Measurements from ENCODE around the gene SYNPR. TPM values are rescaled to one million over a fixed set of nuclear protein-coding genes. Genes with fewer than 3 reads are reported as not detected.

The SYNPR gene
- polyA plus RNA-seq, 3 donors, result not detected

GRCh38 chr3:63383040-63383439, 104.9 kb downstream of the SYNPR start:
- Mint-ChIP-seq H3K4me1 (no peaks in the 10 kb centered on the region), H3K36me3 (no peaks in the 10 kb centered on the region), H3K27ac (no peak overlapping the region), H3K4me3 (no peak overlapping the region), H3K9me3 (peaks cover 0 to 6% (median 0%) of the 10 kb centered on the region in 7 donors), H3K27me3 (ENCODE audit: low read depth in 3 of 3) (peaks cover 0 to 3% (median 2%) of the 10 kb centered on the region in 3 donors)
- H2AFZ ChIP-seq (ENCODE audit: insufficient read depth, low read depth, low read length, poor library complexity, severe bottlenecking), result no peak overlapping the region
- H3K27me3 ChIP-seq (ENCODE audit: control insufficient read depth in 2 of 2, insufficient read depth in 2 of 2, low read length in 2 of 2), result no peaks in the 10 kb centered on the region
- no peak overlapping the region for H3K27ac ChIP-seq (ENCODE audit: low read depth in 1 of 2, low read length in 2 of 2)
- no CpG with 5 or more reads among the region's 2 CpGs for WGBS (ENCODE audit: insufficient coverage)
- H4K20me1 ChIP-seq (ENCODE audit: insufficient read depth, low read length), result no peaks in the 10 kb centered on the region
- H3K4me2 ChIP-seq (replicated peaks; ENCODE audit: extremely low read depth, low read length, poor library complexity, severe bottlenecking), result no peak overlapping the region
- H3K9ac ChIP-seq (ENCODE audit: insufficient read depth, low read length, poor library complexity, severe bottlenecking), result no peak overlapping the region
- intact Hi-C loops (cut with micrococcal nuclease), result no loop called here
- no peaks in the 10 kb centered on the region for H3K79me2 ChIP-seq (ENCODE audit: insufficient read depth, low read length)
- no peak for DNase-seq
- TF ChIP-seq, protein P1, sequence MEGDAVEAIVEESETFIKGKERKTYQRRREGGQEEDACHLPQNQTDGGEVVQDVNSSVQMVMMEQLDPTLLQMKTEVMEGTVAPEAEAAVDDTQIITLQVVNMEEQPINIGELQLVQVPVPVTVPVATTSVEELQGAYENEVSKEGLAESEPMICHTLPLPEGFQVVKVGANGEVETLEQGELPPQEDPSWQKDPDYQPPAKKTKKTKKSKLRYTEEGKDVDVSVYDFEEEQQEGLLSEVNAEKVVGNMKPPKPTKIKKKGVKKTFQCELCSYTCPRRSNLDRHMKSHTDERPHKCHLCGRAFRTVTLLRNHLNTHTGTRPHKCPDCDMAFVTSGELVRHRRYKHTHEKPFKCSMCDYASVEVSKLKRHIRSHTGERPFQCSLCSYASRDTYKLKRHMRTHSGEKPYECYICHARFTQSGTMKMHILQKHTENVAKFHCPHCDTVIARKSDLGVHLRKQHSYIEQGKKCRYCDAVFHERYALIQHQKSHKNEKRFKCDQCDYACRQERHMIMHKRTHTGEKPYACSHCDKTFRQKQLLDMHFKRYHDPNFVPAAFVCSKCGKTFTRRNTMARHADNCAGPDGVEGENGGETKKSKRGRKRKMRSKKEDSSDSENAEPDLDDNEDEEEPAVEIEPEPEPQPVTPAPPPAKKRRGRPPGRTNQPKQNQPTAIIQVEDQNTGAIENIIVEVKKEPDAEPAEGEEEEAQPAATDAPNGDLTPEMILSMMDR (IDR thresholded peaks at IDR 0.05), result no peak
- H3K4me1 ChIP-seq (ENCODE audit: control insufficient read depth in 1 of 2, insufficient read depth in 2 of 2, low read length in 2 of 2), result no peaks in the 10 kb centered on the region
- H3K9me3 ChIP-seq (replicated peaks in 1 of 2; ENCODE audit: control insufficient read depth in 1 of 2, insufficient read depth in 1 of 2, low read length in 2 of 2), result no peaks in the 10 kb centered on the region
- no peak overlapping the region for H3K4me3 ChIP-seq (replicated peaks in 1 of 3; ENCODE audit: low read depth in 2 of 3, low read length in 3 of 3)
- no peaks in the 10 kb centered on the region for H3K36me3 ChIP-seq (replicated peaks in 1 of 2; ENCODE audit: control insufficient read depth in 1 of 2, insufficient read depth in 2 of 2, low read length in 2 of 2)

DNA sequence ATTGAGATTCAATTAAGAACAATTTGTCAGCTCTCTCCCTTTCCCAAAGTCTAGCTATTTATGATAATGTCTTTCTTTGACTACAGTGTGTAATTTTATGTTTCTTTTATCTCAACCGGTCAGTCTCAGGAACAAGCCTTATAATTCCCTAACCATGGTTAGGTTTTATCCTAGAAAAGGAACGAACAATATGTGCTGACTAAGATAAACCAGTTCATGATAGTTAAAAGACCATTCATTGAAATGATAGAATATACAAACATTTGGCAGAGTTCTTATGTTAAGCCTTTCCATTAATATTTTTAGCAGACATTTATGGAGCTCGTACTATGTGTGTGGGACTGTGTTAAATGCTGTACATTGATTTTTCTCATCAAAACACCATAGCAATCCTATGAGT, 106.3 kb downstream of the SYNPR start:
- Histone ChIP-seq H4K20me1 (ENCODE audit: insufficient read depth, low read length) (no peaks in the 10 kb centered on the region), H2AFZ (ENCODE audit: insufficient read depth, low read depth, low read length, poor library complexity, severe bottlenecking) (no peak overlapping the region), H3K4me2 (replicated peaks; ENCODE audit: extremely low read depth, low read length, poor library complexity, severe bottlenecking) (no peak overlapping the region), H3K79me2 (ENCODE audit: insufficient read depth, low read length) (no peaks in the 10 kb centered on the region), H3K27me3 (ENCODE audit: control insufficient read depth in 2 of 2, insufficient read depth in 2 of 2, low read length in 2 of 2) (no peaks in the 10 kb centered on the region), H3K4me1 (ENCODE audit: control insufficient read depth in 1 of 2, insufficient read depth in 2 of 2, low read length in 2 of 2) (no peaks in the 10 kb centered on the region), H3K9ac (ENCODE audit: insufficient read depth, low read length, poor library complexity, severe bottlenecking) (no peak overlapping the region), H3K4me3 (replicated peaks in 1 of 3; ENCODE audit: low read depth in 2 of 3, low read length in 3 of 3) (no peak overlapping the region), H3K36me3 (replicated peaks in 1 of 2; ENCODE audit: control insufficient read depth in 1 of 2, insufficient read depth in 2 of 2, low read length in 2 of 2) (no peaks in the 10 kb centered on the region), H3K9me3 (replicated peaks in 1 of 2; ENCODE audit: control insufficient read depth in 1 of 2, insufficient read depth in 1 of 2, low read length in 2 of 2) (no peaks in the 10 kb centered on the region), H3K27ac (ENCODE audit: low read depth in 1 of 2, low read length in 2 of 2) (no peak overlapping the region)
- no peaks in the 10 kb centered on the region for H3K4me1 Mint-ChIP-seq
- TF ChIP-seq, protein P1 (IDR thresholded peaks at IDR 0.05), result no peak
- H3K27me3 Mint-ChIP-seq (ENCODE audit: low read depth in 3 of 3), result peaks cover 0 to 3% (median under 1%) of the 10 kb centered on the region in 3 donors
- H3K27ac Mint-ChIP-seq, result no peak overlapping the region
- intact Hi-C loops (cut with micrococcal nuclease), result no loop called here
- peaks cover 0 to 6% (median 0%) of the 10 kb centered on the region in 7 donors for H3K9me3 Mint-ChIP-seq
- DNase-seq, result no peak
- no CpG with 5 or more reads among the region's 3 CpGs for WGBS (ENCODE audit: insufficient coverage)
- no peak overlapping the region for H3K4me3 Mint-ChIP-seq
- H3K36me3 Mint-ChIP-seq, result no peaks in the 10 kb centered on the region
